ENCODE data around the gene C20orf144. TPM values are rescaled to one million over a fixed set of nuclear protein-coding genes. Genes with fewer than 3 reads are reported as not detected.

Gene C20orf144
- total RNA-seq, 4 donors from 2014 or later: not detected

DNA sequence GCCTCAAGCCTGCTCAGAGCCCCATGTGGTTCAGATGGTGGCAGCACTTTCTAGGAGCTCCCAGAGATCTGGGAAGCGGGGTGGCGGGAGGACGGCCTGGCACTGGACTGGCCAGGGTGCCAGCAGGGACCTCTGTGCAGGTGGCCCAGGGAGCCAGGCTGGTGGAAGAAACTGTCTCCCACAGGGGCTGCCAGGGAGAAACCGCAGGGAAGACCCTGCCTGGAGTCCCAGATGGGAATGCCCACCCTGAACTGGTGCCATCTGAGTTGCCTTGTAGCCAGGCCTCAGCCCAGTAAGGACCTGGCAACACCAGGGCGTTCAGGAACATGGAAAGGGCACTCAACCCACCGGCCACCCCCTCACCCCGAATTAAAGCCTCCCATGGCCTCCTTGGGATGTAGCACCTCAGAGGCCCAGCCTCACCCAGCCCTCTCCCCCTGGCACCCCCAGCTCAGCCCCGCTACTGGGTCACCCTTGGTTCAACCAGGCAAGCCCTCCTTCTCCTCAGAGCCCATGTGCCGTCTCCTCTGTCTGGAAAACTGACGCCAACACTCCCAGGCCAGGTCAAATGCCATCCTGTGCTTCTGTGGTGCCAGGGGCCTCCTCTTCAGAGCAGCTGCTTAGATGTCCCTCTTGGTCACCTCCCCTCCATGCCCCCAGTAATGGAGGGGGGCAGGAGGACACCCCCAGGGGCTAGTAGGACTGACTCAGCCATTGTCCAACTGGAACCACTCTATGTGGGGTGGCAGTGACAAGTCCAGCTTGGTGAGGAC lies 5.9 kb upstream of the C20orf144 start:
- H3K27me3 ChIP-seq: no peaks in the 10 kb centered on the region
- H3K36me3 ChIP-seq: peaks cover 0 to 41% of the 10 kb centered on the region in 2 donors
- TF ChIP-seq, protein P1, sequence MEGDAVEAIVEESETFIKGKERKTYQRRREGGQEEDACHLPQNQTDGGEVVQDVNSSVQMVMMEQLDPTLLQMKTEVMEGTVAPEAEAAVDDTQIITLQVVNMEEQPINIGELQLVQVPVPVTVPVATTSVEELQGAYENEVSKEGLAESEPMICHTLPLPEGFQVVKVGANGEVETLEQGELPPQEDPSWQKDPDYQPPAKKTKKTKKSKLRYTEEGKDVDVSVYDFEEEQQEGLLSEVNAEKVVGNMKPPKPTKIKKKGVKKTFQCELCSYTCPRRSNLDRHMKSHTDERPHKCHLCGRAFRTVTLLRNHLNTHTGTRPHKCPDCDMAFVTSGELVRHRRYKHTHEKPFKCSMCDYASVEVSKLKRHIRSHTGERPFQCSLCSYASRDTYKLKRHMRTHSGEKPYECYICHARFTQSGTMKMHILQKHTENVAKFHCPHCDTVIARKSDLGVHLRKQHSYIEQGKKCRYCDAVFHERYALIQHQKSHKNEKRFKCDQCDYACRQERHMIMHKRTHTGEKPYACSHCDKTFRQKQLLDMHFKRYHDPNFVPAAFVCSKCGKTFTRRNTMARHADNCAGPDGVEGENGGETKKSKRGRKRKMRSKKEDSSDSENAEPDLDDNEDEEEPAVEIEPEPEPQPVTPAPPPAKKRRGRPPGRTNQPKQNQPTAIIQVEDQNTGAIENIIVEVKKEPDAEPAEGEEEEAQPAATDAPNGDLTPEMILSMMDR (IDR thresholded peaks at IDR 0.05 in 4 of 5, conservative IDR thresholded peaks at IDR 0.05 in 1 of 5): no peak
- no peak for TF ChIP-seq POLR2A (IDR thresholded peaks at IDR 0.05)
- no peak overlapping the region for H3K27ac ChIP-seq
- no peaks in the 10 kb centered on the region for H3K9me3 ChIP-seq
- no peak for ATAC-seq
- no peak overlapping the region for H3K4me3 ChIP-seq
- no peak for DNase-seq
- in situ Hi-C loops (cut with MboI; ENCODE audit: low sequenced_read_pairs in 4 of 4): loop anchor here in 1 of 4 donors (10.0 kb wide), 1 partner anchor 201 kb away; no protein-coding TSS in a partner anchor
- peaks cover 7 to 8% of the 10 kb centered on the region in 2 donors for H3K4me1 ChIP-seq
- intact Hi-C loops (cut with DNase I; ENCODE audit: low total_unique reads): no loop called here

GRCh38 chr20:33656783-33657703 lies 5.1 kb upstream of the C20orf144 start:
- intact Hi-C loops (cut with DNase I; ENCODE audit: low total_unique reads) (no loop called here), in situ Hi-C loops (cut with MboI; ENCODE audit: low sequenced_read_pairs in 4 of 4) (loop anchor here in 1 of 4 donors (10.0 kb wide), 1 partner anchor 202 kb away; no protein-coding TSS in a partner anchor)
- no peak for DNase-seq
- no peak overlapping the region for H3K4me3 ChIP-seq
- ATAC-seq: no peak
- no peak for TF ChIP-seq POLR2A (IDR thresholded peaks at IDR 0.05)
- TF ChIP-seq, protein P1 (IDR thresholded peaks at IDR 0.05 in 4 of 5, conservative IDR thresholded peaks at IDR 0.05 in 1 of 5): no peak
- H3K27ac ChIP-seq: no peak overlapping the region
- H3K36me3 ChIP-seq: peaks cover 0 to 41% of the 10 kb centered on the region in 2 donors
- no peaks in the 10 kb centered on the region for H3K9me3 ChIP-seq
- H3K27me3 ChIP-seq: no peaks in the 10 kb centered on the region
- peaks cover 7 to 8% of the 10 kb centered on the region in 2 donors for H3K4me1 ChIP-seq

GRCh38 chr20:33657704-33658095 lies 4.4 kb upstream of the C20orf144 start:
- no peak overlapping the region for H3K27ac ChIP-seq
- H3K36me3 ChIP-seq: peaks cover 0 to 41% of the 10 kb centered on the region in 2 donors
- no peaks in the 10 kb centered on the region for H3K9me3 ChIP-seq
- intact Hi-C loops (cut with DNase I; ENCODE audit: low total_unique reads): no loop called here
- no peak for ATAC-seq
- in situ Hi-C loops (cut with MboI; ENCODE audit: low sequenced_read_pairs in 4 of 4): loop anchor here in 1 of 4 donors (10.0 kb wide), 1 partner anchor 203 kb away; no protein-coding TSS in a partner anchor
- peaks cover 7 to 8% of the 10 kb centered on the region in 2 donors for H3K4me1 ChIP-seq
- TF ChIP-seq POLR2A (IDR thresholded peaks at IDR 0.05): no peak
- no peak for DNase-seq
- no peak overlapping the region for H3K4me3 ChIP-seq
- H3K27me3 ChIP-seq: no peaks in the 10 kb centered on the region

GRCh38 chr20:33658510-33658909 lies 3.6 kb upstream of the C20orf144 start:
- Histone ChIP-seq H3K9me3 (no peaks in the 10 kb centered on the region), H3K4me3 (no peak overlapping the region), H3K27me3 (no peaks in the 10 kb centered on the region), H3K36me3 (peaks cover 0 to 41% of the 10 kb centered on the region in 2 donors), H3K27ac (no peak overlapping the region), H3K4me1 (peaks cover 10 to 11% of the 10 kb centered on the region in 2 donors)
- TF ChIP-seq, protein P1 (IDR thresholded peaks at IDR 0.05 in 4 of 5, conservative IDR thresholded peaks at IDR 0.05 in 1 of 5): no peak
- TF ChIP-seq POLR2A (IDR thresholded peaks at IDR 0.05): no peak
- no peak for DNase-seq
- in situ Hi-C loops (cut with MboI; ENCODE audit: low sequenced_read_pairs in 4 of 4) (loop anchor here in 1 of 4 donors (10.0 kb wide), 1 partner anchor 204 kb away; no protein-coding TSS in a partner anchor), intact Hi-C loops (cut with DNase I; ENCODE audit: low total_unique reads) (no loop called here)
- no peak for ATAC-seq
